ENCODE data around the gene LLGL1. TPM values are rescaled to one million over a fixed set of nuclear protein-coding genes. Genes with fewer than 3 reads are reported as not detected.

The LLGL1 gene
- total RNA-seq, 1 donor from 2014 or later = 45.0 TPM

DNA sequence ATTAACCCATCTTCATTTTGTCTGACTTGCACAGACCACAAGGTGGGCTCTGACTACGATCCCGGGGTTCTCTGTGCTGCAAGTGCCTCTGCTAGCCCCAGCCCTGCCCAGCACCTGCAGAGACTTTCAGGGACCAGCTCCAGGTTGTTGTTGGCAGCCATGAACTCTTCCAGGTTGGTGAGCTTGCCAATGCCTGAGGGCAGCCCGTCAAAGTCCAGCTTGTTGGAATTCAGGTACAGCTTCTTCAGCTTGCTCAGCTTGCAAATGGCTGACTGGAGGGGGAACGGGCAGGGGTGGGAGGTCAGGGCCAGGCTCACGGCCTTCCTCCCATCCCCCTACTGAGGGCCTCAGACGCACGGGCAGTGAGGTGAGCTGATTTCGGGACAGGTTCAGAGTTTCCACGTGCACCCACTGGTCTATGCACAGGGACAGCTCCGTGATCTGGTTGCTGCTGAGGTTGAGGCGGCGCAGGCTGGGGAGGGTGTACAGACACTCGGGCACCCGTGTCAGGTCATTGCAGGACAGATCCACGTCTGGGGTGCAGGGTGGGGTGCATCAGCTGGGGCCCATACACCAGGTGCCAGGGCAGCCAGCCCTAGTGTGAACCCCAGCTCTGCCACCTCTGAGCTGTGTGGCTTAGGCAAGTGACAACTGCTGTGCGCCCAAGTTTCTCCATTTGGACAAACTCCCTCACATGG is 27.9 kb downstream of the LLGL1 start:
- Mint-ChIP-seq H3K4me3 (ENCODE audit: unreplicated experiment) (no peak overlapping the region), H3K27ac (ENCODE audit: unreplicated experiment) (no peak overlapping the region), H3K9me3 (ENCODE audit: unreplicated experiment) (no peaks in the 10 kb centered on the region), H3K36me3 (ENCODE audit: unreplicated experiment) (peaks cover 17% of the 10 kb centered on the region), H3K4me1 (ENCODE audit: unreplicated experiment) (peaks cover 12% of the 10 kb centered on the region), H3K27me3 (ENCODE audit: unreplicated experiment) (no peaks in the 10 kb centered on the region)
- TF ChIP-seq, protein P1, sequence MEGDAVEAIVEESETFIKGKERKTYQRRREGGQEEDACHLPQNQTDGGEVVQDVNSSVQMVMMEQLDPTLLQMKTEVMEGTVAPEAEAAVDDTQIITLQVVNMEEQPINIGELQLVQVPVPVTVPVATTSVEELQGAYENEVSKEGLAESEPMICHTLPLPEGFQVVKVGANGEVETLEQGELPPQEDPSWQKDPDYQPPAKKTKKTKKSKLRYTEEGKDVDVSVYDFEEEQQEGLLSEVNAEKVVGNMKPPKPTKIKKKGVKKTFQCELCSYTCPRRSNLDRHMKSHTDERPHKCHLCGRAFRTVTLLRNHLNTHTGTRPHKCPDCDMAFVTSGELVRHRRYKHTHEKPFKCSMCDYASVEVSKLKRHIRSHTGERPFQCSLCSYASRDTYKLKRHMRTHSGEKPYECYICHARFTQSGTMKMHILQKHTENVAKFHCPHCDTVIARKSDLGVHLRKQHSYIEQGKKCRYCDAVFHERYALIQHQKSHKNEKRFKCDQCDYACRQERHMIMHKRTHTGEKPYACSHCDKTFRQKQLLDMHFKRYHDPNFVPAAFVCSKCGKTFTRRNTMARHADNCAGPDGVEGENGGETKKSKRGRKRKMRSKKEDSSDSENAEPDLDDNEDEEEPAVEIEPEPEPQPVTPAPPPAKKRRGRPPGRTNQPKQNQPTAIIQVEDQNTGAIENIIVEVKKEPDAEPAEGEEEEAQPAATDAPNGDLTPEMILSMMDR (IDR thresholded peaks at IDR 0.05) = no peak
- DNase-seq (ENCODE audit: extremely low spot score, unreplicated experiment) = no peak

DNA sequence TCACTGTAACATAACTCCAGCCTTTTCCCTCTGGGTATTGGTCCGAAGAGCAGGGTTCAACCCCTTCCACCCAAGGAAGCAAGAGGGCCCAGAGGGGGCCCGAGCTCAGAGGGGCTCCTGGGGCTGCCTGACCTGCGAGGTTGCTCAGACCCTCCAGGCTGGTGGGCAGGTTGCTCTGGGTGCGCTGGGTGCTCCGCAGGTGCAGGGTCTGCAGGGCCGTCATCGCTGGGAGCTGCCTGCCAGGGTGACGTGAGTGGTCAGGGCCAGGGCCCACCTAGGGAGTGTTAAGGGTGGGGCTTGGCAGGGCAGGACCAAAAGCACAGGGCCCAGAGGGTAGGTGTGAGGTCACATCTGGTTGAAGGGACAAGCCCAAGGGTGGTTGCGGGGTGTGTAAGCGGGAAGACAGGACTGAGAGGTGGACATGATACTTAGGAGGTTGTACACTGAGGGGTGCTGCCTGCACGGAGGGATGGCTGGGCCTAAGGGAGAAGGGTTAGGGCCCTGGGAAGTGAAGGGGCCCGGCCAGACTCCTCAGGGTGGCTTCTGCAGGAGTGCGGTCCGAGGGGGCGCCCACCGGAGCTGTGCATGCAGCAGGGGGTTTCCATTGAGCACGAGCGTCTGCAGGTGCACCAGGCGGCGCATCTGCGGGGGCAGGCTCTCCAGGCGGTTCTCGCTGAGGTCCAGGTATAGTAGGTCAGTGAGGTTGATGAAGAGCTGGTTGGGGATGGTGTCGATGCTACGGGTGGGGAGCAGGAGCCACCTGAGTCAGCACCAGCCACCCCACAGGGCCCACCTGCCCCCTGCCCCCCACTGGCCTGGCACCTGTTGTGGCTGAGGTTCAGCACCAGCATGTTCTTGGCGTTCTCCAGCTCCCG is 28.7 kb downstream of the LLGL1 start:
- Mint-ChIP-seq H3K9me3 (ENCODE audit: unreplicated experiment) (no peaks in the 10 kb centered on the region), H3K27me3 (ENCODE audit: unreplicated experiment) (no peaks in the 10 kb centered on the region)
- TF ChIP-seq, protein P1 (IDR thresholded peaks at IDR 0.05) = no peak

DNA sequence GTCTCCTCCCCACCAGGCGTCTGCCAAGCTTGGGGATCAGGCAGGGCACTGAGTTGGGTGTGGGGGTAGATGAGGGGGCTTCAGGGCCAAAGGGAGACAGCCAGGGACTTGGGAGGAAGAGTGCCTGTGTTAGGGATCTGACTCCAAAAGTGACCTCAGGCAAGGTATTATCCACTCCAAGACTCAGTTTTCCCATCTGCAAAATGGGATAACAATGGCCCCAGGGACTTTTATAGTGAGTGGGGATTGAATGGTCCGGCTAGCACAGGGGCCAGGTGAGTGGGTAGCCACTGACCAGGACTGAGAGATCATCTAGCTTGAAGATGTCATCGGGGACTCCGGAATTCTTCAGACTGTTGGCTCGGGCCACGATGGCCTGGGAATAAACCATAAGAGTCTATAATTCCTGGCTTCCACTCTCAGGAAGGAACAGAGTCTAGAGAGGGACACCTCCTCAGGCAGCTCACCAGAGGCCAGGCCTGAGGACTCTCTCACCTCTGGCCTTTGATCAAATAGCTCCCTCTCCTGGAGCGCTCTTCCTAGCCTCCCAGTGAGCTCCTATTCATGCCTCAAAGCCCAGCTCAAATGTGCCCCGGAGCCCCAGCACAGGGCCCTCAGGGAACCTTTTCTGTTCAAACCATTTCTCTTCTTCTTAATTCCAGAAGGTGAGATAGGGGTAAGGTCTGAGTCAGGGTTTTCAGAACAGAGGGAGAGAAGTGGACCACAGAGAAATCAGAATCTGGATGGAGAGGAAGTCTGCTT is 29.6 kb downstream of the LLGL1 start:
- peaks cover 14% of the 10 kb centered on the region for H3K36me3 Mint-ChIP-seq (ENCODE audit: unreplicated experiment)
- TF ChIP-seq, protein P1 (IDR thresholded peaks at IDR 0.05) = no peak
- H3K4me3 Mint-ChIP-seq (ENCODE audit: unreplicated experiment) = no peak overlapping the region
- H3K9me3 Mint-ChIP-seq (ENCODE audit: unreplicated experiment) = no peaks in the 10 kb centered on the region
- peaks cover 20% of the 10 kb centered on the region for H3K4me1 Mint-ChIP-seq (ENCODE audit: unreplicated experiment)
- no peak for DNase-seq (ENCODE audit: extremely low spot score, unreplicated experiment)
- no peaks in the 10 kb centered on the region for H3K27me3 Mint-ChIP-seq (ENCODE audit: unreplicated experiment)
- H3K27ac Mint-ChIP-seq (ENCODE audit: unreplicated experiment) = no peak overlapping the region

More for the DNA sequence above, 28.7 kb downstream of the LLGL1 start:
- no peak overlapping the region for H3K27ac Mint-ChIP-seq (ENCODE audit: unreplicated experiment)
- peaks cover 17% of the 10 kb centered on the region for H3K36me3 Mint-ChIP-seq (ENCODE audit: unreplicated experiment)
- H3K4me1 Mint-ChIP-seq (ENCODE audit: unreplicated experiment) = peaks cover 15% of the 10 kb centered on the region
- no peak overlapping the region for H3K4me3 Mint-ChIP-seq (ENCODE audit: unreplicated experiment)
- DNase-seq (ENCODE audit: extremely low spot score, unreplicated experiment) = no peak

DNA sequence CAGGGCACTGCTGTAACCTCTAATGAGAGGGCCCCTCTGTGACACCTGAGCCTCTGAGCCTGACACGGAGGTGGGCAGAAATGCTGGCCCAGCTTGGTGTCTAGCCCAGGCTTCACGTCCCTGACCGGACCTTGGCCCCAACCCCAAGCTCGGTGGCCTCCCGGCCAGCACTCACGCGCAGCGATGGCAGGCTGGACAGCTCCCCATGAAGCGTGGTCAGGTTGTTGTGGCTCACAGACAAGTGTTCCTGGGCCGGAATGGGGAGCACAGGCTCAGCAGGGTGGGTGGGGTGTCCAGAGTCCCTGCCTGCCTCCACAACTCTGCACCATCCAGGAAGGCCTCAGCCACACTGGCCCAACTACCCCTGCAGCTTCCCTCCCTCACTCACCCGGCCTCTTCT is 30.9 kb downstream of the LLGL1 start:
- TF ChIP-seq, protein P1 (IDR thresholded peaks at IDR 0.05) = no peak
- Mint-ChIP-seq H3K27me3 (ENCODE audit: unreplicated experiment) (no peaks in the 10 kb centered on the region), H3K27ac (ENCODE audit: unreplicated experiment) (no peak overlapping the region), H3K36me3 (ENCODE audit: unreplicated experiment) (peaks cover 8% of the 10 kb centered on the region), H3K9me3 (ENCODE audit: unreplicated experiment) (no peaks in the 10 kb centered on the region), H3K4me3 (ENCODE audit: unreplicated experiment) (no peak overlapping the region), H3K4me1 (ENCODE audit: unreplicated experiment) (peaks cover 24% of the 10 kb centered on the region)
- no peak for DNase-seq (ENCODE audit: extremely low spot score, unreplicated experiment)
